Stimulated activated CD4-positive, alpha-beta T cell treated with anti-CD3 and anti-CD28 coated beads, Interleukin-15, amount 100 ng/mL, for 1 hour (primary cell): ENCODE data around the gene FRMD3.

Experiments
- DNase-seq, 2 donors: peaks; one replicate each; pipeline ENCODE4 v3.0.0-alpha.2; 2020; ENCODE audit warnings: low read depth in 1 of 2, low spot score in 1 of 2

Gene FRMD3

DNA sequence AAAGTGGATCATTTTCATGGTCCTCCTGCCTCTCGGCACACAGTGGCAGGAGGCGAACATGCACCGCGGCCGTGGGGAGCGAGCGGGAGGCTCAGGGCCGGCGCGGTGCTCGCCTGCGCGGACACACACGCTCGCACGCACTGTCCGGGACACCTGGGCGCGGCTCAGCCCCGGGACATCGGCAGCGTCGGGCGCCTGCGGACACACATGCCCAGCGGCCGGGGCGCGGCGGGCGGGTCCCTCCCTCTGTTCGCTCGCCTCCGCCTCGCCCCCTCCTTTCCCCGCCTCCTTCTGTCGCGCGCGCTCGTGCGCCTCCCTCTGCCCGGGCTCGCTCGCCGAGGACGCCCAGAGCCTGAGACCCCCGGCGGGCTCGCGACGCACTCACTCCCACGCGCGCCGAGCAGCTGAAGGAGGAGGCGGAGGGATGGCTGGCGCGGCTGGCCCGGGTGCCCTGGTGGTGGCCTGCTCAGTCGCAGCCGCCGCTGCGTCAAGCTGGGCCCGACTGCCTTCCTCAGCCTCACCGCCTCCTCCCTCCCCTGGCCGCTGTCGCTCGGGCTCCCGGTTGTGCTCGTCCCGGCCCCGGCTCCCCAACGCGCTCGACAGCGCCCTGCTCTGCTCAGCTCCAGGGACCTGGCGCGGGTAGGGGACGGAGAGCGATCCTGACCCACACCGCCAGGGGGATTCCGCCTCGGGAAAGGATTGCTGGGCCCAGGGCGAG, at the start of gene FRMD3:
TSS of gene FRMD3 (minus strand) at position 230 of the 718 bp plus-strand sequence. CDS start at position 60, 170 bp downstream.
- DNase-seq: no peak

GRCh38 chr9:83584995-83585394, 46.8 kb upstream of the FRMD3 start:
- no peak for DNase-seq

DNA sequence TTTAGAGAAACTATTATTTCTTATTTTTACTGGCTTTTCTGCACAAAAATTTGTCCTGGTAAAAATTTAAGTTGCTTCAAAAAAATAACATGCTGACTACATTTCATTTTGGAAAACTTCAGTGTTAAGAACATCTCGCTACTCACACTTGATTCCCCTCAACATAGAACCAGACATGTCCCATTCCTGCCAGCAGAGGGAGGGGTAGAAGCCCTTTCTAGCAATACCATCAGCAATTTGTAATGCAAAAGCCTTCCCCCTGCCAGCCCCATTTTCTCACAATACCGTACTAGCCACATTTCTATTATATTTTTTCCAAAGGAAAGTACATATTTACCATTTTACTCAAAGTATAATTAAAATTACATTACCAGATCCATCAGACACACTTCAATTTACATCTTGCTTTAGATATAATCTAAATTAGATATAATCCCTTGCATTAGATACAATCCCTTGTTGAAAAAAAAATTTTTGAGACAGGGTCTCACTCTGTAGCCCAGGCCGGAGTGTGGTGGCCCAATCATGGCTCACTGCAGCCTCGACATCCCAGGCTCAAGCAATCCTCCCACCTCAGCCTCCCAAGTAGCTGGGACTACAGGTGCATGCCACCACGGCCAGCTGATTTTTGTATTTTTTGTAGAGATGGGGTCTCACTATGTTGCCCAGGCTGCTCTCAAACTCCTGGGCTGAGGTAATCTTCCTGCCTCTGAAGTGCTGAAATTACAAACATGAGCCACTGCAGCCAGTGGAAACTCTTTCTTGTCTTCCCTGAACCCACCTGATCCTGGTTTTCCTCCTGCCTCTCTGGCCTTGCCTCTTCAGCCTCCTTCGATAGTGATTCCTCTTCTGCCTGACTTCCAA, 45.2 kb upstream of the FRMD3 start:
- no peak for DNase-seq

DNA sequence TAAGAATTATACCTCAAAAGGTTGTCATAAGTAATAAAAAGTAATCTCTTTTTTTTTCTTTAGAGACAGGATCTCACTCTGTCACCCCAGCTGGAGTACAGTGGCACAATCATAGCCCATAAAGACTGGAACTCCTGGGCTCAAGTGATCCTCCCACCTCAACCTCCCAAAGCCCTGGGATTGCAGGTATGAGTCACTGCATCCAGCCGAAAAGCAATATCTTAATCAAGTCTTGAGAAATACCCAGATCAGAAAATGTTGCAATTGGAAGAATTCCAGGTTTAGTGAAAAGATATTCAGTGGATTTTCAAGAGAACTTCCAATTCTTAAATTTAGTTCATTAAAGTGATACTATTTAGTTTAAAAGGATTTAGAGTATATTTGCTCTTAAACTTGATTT, 43.8 kb upstream of the FRMD3 start:
- no peak for DNase-seq

DNA sequence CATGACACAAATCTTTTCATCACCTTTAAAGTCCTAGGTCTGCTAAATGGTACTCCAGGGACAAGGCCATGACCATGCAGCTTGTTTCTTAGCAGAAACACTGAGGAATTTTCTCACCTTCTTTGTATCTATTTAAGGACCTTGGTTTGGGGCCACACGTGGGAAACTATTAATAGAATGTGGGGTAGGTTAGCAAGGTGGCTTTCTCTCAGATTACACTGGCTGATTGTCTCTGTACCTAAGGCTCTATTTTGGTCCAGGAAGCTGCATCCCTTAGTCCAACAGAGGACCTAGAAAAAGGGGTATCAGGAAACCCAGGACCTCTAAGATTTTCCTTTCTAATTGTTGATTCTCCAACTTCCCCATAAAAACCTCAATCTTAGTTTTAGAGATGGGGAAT, 36.3 kb upstream of the FRMD3 start:
- no peak for DNase-seq

DNA sequence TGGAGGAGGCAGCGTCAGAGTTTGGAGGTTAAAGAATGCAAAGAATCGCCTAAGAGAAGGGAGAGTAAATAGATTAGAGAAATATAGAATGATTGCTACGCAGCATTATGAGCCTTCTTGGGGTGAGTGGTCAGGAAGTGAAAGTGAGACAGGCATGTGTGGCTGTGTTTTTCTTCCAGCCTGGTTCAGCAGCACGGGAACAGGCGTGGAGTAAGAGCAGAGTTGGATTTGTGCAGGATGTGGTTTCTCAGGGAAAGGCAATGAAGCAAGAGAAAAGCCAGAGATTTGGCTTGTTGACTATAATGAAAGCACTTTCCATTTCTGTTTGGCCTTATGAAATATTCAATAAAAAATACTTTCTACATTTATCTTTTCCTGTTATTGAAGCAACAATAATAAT, 34.3 kb upstream of the FRMD3 start:
- no peak for DNase-seq

GRCh38 chr9:83570359-83570758, 32.2 kb upstream of the FRMD3 start:
- DNase-seq: no peak

DNA sequence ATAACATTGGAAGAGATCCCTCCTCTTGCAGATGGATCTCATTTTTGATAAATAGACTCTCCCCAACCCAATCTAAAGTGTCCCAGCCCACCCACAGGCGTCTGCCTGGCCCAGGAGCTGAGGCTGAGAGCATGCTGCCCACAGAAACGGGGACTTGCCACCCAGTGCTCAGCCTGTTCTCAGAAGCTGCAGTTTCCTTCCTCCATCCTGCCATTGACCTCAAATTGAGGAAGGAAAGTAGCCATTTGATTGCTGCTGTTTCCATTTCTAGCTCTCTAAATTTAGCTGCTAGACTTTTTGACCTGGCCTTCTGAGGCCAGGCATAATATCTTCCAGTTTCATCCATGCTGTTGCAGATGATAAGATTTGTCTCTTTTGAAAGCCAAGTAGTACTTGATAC, 31.1 kb upstream of the FRMD3 start:
- no peak for DNase-seq

GRCh38 chr9:83563360-83563759, 25.2 kb upstream of the FRMD3 start:
- no peak for DNase-seq

GRCh38 chr9:83560169-83560826, 22.1 kb upstream of the FRMD3 start:
- DNase-seq: no peak

- no peak for DNase-seq
Measured at GRCh38 chr9:83557771-83558170, 19.6 kb upstream of the FRMD3 start.

GRCh38 chr9:83557317-83557716, 19.1 kb upstream of the FRMD3 start:
- no peak for DNase-seq

DNA sequence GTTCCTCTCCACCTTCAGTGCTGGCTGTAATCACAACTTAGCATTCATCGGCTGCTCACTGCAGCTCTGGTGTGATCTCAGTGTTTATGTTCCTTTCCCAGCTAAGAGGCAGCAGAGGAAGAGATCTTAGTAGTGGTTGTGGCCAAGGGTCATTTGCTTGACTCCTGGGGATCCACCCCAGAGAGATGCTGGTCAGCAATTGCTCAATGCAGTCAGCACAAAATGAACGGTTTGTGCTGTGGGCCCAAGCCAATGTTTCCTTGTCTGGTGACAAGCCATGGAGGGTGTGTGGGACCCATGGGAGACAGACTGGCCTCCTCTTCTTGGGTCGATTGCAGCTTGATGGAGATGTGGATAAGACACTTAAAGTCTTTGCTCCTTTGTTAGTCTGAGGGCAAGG, 16.1 kb upstream of the FRMD3 start:
- DNase-seq: no peak

GRCh38 chr9:83544002-83544698, 5.9 kb upstream of the FRMD3 start:
- DNase-seq: no peak

DNA sequence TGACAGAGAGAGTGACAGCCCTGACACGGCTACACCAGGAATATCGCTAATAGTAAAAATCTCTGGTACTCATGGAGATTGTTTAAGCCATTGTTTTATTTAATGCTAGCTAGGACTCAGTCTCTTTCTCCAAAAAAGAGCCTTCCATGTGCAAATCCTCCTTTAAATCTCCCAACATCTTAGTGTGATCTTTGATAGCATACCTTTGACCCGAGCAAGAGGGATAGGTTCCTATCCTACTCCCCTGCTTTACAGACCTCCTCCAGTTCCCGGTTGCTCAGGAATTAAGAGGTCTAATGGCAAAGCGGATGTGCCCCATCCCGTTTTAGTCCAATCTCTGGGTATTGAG, 663 bp upstream of the FRMD3 start:
- no peak for DNase-seq

- no peak for DNase-seq
Measured at GRCh38 chr9:83537331-83538171, 650 bp downstream of the FRMD3 start.

- DNase-seq: no peak
Measured at GRCh38 chr9:83536332-83536731, 1.9 kb downstream of the FRMD3 start.

- no peak for DNase-seq
Measured at GRCh38 chr9:83535736-83536135, 2.5 kb downstream of the FRMD3 start.

DNA sequence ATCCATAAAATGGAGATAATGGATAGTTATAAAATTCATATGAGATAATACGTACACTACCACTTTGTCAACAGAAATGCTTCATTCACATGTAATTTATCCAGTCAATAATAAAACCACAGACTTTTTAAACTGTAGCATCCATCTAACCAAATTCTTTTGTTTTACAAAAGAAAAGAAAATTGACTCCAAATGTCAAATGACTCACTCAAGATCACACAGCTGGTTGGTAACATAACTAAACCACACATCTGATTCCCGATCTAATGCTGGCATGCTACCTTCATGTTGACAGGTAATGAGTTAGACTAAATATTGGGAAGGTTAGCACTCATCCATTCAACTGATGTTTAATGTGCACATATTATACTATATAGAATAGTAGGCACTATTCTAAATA, 4.9 kb downstream of the FRMD3 start:
- DNase-seq: no peak

GRCh38 chr9:83526901-83527300, 11.3 kb downstream of the FRMD3 start:
- no peak for DNase-seq

DNA sequence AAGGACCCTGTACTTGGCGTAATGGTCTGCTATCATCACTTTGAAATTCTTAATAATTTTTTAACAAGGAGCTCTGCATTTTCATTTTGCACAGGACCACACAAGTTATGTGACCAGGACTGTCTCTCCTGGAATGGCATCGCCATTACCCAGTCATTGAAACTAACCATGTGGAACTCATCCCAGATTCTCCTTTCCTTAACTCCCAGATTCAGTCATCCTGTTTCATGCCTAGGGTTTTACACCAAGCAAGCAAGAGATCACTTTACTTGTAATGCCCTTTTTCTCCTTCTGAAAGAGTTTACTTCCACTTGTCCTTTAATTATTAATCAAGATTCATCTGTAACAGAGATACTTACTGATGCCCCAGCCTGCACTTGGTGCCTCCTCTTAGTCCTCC, 12.0 kb downstream of the FRMD3 start:
- DNase-seq: no peak
